SK-N-SH treated with all-trans-retinoic acid at 6 μM for 48 hours (cell line): ENCODE data around the gene LIG1.

Source experiments
- ATAC-seq: fragments of 200-7000 bp; cut with Tn5 transposase; 3 replicates; pipeline ENCODE4 v1.9.1; 2020; ENCODE audit warnings: mild to moderate bottlenecking, moderate library complexity
- ARNTL ChIP-seq: fragments of 450-650 bp; formaldehyde crosslinking; IDR thresholded peaks from 2 replicates; pipeline ENCODE4 v1.5.0; 2020; ENCODE audit warnings: low read depth, mild to moderate bottlenecking, moderate library complexity, borderline replicate concordance
- BACH2 ChIP-seq: fragments of 250-450 bp; sonication (Bioruptor Pico); IDR thresholded peaks from 2 replicates; pipeline ENCODE4 v1.9.0; 2021; ENCODE audit warnings: mild to moderate bottlenecking, borderline replicate concordance
- CSDC2 ChIP-seq: fragments of 250-450 bp; sonication (Bioruptor Pico); IDR thresholded peaks from 2 replicates; pipeline ENCODE4 v1.5.0; 2020; ENCODE audit warnings: mild to moderate bottlenecking, moderate library complexity
- ESRRG ChIP-seq: fragments of 250-450 bp; sonication (Bioruptor Pico); IDR thresholded peaks from 2 replicates; pipeline ENCODE4 v1.6.1; 2021; ENCODE audit warnings: mild to moderate bottlenecking
- GLIS3 ChIP-seq: fragments of 250-450 bp; sonication (Bioruptor Pico); IDR thresholded peaks from 2 replicates; pipeline ENCODE4 v1.5.0; 2020; ENCODE audit warnings: mild to moderate bottlenecking, moderate library complexity
- ISL1 ChIP-seq: fragments of 250-450 bp; sonication (Bioruptor Pico); IDR thresholded peaks from 2 replicates; pipeline ENCODE4 v2.1.2; 2022; ENCODE audit warnings: mild to moderate bottlenecking, moderate library complexity
- OSR1 ChIP-seq: fragments of 250-450 bp; sonication (Bioruptor Pico); IDR thresholded peaks from 2 replicates; pipeline ENCODE4 v1.8.0; 2022; ENCODE audit warnings: moderate library complexity, mild to moderate bottlenecking, inconsistent platforms
- PPARA ChIP-seq: fragments of 250-450 bp; sonication (Bioruptor Pico); IDR thresholded peaks from 2 replicates; pipeline ENCODE4 v1.5.0; 2020; ENCODE audit warnings: mild to moderate bottlenecking, borderline replicate concordance
- RARB ChIP-seq: fragments of 250-450 bp; sonication (Bioruptor Pico); IDR thresholded peaks from 2 replicates; pipeline ENCODE4 v1.8.0; 2021; ENCODE audit warnings: mild to moderate bottlenecking, moderate library complexity
- SNAI2 ChIP-seq: fragments of 250-450 bp; sonication (Bioruptor Pico); IDR thresholded peaks from 2 replicates; pipeline ENCODE4 v1.5.0; 2020; ENCODE audit warnings: mild to moderate bottlenecking, moderate library complexity
- TCF4 ChIP-seq: fragments of 250-450 bp; sonication (Bioruptor Pico); IDR thresholded peaks from 2 replicates; pipeline ENCODE4 v1.8.0; 2021; ENCODE audit warnings: mild to moderate bottlenecking, moderate library complexity, borderline replicate concordance
- TOX ChIP-seq: fragments of 250-450 bp; sonication (Bioruptor Pico); IDR thresholded peaks from 2 replicates; pipeline ENCODE4 v1.8.0; 2021; ENCODE audit warnings: mild to moderate bottlenecking, moderate library complexity, borderline replicate concordance
- ZC3H10 ChIP-seq: fragments of 250-450 bp; sonication (Bioruptor Pico); IDR thresholded peaks from 2 replicates; pipeline ENCODE4 v1.5.1; 2021; ENCODE audit warnings: mild to moderate bottlenecking, moderate library complexity
- ZFP30 ChIP-seq: fragments of 450-650 bp; formaldehyde crosslinking; IDR thresholded peaks from 2 replicates; pipeline ENCODE4 v1.5.0; 2022; ENCODE audit warnings: mild to moderate bottlenecking, moderate library complexity
- ZNF565 ChIP-seq: fragments of 450-650 bp; formaldehyde crosslinking; conservative IDR thresholded peaks from 2 replicates; pipeline ENCODE4 v1.5.0; 2020; ENCODE audit warnings: low read depth, mild to moderate bottlenecking, moderate library complexity
- ZNF70 ChIP-seq: fragments of 450-650 bp; formaldehyde crosslinking; IDR thresholded peaks from 2 replicates; pipeline ENCODE4 v1.5.0; 2020; ENCODE audit warnings: mild to moderate bottlenecking, moderate library complexity
- ZNF8 ChIP-seq: fragments of 450-650 bp; formaldehyde crosslinking; IDR thresholded peaks from 2 replicates; pipeline ENCODE4 v1.5.0; 2020; ENCODE audit warnings: mild to moderate bottlenecking, moderate library complexity
- TF ChIP-seq, protein P1 (sequence below): fragments of 250-450 bp; sonication (Bioruptor Pico); IDR thresholded peaks from 2 replicates; pipeline ENCODE4 v1.8.0; 2020; ENCODE audit warnings: mild to moderate bottlenecking, moderate library complexity, borderline replicate concordance
- TF ChIP-seq, protein P2 (sequence below): fragments of 250-450 bp; sonication (Bioruptor Pico); IDR thresholded peaks from 2 replicates; pipeline ENCODE4 v1.5.1; 2020; ENCODE audit warnings: low read depth, mild to moderate bottlenecking, moderate library complexity
- TF ChIP-seq, protein P3 (sequence below): fragments of 250-450 bp; sonication (Bioruptor Pico); IDR thresholded peaks from 2 replicates; pipeline ENCODE4 v1.8.0; 2021; ENCODE audit warnings: low read depth, mild to moderate bottlenecking, moderate library complexity, borderline replicate concordance
- TF ChIP-seq, protein P4 (sequence below): fragments of 250-450 bp; sonication (Bioruptor Pico); IDR thresholded peaks from 2 replicates; pipeline ENCODE4 v1.5.0; 2020; ENCODE audit warnings: mild to moderate bottlenecking, moderate library complexity

The LIG1 gene

DNA sequence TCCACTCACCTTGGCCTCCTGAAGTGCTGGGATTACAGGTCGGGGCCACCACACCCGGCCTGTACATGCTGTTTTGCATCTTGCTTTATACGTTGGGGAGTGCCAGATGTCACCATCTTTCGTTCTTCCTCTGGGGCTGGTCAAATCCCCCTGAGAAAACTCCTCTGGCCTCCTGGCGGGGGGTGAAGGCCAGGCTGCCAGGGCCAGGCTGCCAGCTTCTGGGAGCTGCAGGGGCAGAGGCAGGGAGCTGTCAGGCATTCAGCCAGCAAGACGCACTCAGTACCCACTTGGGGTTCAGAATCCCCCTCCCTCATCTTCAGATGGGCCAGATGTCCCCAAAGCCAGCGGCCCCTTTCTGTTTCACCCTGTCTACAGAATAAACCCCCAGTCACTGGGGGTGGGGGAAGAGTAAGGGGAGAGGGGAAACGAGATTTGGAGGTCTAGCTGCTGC lies 16.4 kb upstream of the LIG1 start:
- ATAC-seq = no peak
- TF ChIP-seq, protein P1, sequence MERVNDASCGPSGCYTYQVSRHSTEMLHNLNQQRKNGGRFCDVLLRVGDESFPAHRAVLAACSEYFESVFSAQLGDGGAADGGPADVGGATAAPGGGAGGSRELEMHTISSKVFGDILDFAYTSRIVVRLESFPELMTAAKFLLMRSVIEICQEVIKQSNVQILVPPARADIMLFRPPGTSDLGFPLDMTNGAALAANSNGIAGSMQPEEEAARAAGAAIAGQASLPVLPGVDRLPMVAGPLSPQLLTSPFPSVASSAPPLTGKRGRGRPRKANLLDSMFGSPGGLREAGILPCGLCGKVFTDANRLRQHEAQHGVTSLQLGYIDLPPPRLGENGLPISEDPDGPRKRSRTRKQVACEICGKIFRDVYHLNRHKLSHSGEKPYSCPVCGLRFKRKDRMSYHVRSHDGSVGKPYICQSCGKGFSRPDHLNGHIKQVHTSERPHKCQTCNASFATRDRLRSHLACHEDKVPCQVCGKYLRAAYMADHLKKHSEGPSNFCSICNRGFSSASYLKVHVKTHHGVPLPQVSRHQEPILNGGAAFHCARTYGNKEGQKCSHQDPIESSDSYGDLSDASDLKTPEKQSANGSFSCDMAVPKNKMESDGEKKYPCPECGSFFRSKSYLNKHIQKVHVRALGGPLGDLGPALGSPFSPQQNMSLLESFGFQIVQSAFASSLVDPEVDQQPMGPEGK (CRISPR knock-in tag) = no peak
- no peak for TF ChIP-seq ZNF8 (CRISPR knock-in tag)
- TF ChIP-seq, protein P2, sequence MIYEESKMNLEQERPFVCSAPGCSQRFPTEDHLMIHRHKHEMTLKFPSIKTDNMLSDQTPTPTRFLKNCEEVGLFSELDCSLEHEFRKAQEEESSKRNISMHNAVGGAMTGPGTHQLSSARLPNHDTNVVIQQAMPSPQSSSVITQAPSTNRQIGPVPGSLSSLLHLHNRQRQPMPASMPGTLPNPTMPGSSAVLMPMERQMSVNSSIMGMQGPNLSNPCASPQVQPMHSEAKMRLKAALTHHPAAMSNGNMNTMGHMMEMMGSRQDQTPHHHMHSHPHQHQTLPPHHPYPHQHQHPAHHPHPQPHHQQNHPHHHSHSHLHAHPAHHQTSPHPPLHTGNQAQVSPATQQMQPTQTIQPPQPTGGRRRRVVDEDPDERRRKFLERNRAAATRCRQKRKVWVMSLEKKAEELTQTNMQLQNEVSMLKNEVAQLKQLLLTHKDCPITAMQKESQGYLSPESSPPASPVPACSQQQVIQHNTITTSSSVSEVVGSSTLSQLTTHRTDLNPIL (CRISPR knock-in tag) = no peak
- TF ChIP-seq ZFP30 (CRISPR knock-in tag) = no peak
- no peak for TF ChIP-seq ZNF70 (CRISPR knock-in tag)
- no peak for TF ChIP-seq ZNF565 (CRISPR knock-in tag)
- no peak for TF ChIP-seq ZC3H10 (CRISPR knock-in tag)
- TF ChIP-seq RARB = no peak
- TF ChIP-seq GLIS3 (CRISPR knock-in tag) = no peak
- no peak for TF ChIP-seq TCF4 (CRISPR knock-in tag)

DNA sequence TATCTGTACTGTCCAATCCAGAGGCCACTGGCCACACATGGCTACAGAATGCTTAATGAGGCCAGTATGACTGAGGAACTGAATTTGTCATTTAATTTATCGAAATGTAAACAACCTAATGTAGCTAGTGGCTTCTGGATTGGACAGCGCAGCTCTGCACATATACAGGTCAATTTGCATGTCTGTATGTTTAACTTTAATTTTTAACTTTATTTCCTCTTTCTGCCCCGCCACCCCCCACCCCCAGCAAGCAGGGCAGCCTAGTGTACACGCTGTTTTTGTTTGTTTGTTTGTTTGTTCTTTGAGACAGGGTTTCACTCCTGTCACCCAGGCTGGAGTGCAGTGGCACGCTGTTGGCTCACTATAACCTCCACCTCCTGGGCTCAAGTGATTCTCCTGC lies 15.9 kb upstream of the LIG1 start:
- TF ChIP-seq ZNF70 (CRISPR knock-in tag) = no peak
- no peak for TF ChIP-seq ISL1
- no peak for TF ChIP-seq BACH2
- no peak for TF ChIP-seq ZNF565 (CRISPR knock-in tag)
- no peak for TF ChIP-seq ARNTL (CRISPR knock-in tag)
- TF ChIP-seq, protein P3, sequence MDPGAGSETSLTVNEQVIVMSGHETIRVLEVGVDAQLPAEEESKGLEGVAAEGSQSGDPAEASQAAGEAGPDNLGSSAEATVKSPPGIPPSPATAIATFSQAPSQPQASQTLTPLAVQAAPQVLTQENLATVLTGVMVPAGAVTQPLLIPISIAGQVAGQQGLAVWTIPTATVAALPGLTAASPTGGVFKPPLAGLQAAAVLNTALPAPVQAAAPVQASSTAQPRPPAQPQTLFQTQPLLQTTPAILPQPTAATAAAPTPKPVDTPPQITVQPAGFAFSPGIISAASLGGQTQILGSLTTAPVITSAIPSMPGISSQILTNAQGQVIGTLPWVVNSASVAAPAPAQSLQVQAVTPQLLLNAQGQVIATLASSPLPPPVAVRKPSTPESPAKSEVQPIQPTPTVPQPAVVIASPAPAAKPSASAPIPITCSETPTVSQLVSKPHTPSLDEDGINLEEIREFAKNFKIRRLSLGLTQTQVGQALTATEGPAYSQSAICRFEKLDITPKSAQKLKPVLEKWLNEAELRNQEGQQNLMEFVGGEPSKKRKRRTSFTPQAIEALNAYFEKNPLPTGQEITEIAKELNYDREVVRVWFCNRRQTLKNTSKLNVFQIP = no peak
- TF ChIP-seq, protein P1 (CRISPR knock-in tag) = no peak
- TF ChIP-seq CSDC2 (CRISPR knock-in tag) = no peak
- no peak for TF ChIP-seq ZC3H10 (CRISPR knock-in tag)
- no peak for TF ChIP-seq ZNF8 (CRISPR knock-in tag)
- TF ChIP-seq TOX = no peak
- no peak for TF ChIP-seq PPARA (CRISPR knock-in tag)
- TF ChIP-seq, protein P4, sequence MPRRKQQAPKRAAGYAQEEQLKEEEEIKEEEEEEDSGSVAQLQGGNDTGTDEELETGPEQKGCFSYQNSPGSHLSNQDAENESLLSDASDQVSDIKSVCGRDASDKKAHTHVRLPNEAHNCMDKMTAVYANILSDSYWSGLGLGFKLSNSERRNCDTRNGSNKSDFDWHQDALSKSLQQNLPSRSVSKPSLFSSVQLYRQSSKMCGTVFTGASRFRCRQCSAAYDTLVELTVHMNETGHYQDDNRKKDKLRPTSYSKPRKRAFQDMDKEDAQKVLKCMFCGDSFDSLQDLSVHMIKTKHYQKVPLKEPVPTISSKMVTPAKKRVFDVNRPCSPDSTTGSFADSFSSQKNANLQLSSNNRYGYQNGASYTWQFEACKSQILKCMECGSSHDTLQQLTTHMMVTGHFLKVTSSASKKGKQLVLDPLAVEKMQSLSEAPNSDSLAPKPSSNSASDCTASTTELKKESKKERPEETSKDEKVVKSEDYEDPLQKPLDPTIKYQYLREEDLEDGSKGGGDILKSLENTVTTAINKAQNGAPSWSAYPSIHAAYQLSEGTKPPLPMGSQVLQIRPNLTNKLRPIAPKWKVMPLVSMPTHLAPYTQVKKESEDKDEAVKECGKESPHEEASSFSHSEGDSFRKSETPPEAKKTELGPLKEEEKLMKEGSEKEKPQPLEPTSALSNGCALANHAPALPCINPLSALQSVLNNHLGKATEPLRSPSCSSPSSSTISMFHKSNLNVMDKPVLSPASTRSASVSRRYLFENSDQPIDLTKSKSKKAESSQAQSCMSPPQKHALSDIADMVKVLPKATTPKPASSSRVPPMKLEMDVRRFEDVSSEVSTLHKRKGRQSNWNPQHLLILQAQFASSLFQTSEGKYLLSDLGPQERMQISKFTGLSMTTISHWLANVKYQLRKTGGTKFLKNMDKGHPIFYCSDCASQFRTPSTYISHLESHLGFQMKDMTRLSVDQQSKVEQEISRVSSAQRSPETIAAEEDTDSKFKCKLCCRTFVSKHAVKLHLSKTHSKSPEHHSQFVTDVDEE (CRISPR knock-in tag) = no peak
- TF ChIP-seq SNAI2 (CRISPR knock-in tag) = no peak
- no peak for TF ChIP-seq OSR1
- TF ChIP-seq, protein P2 (CRISPR knock-in tag) = no peak
- TF ChIP-seq ESRRG = no peak
- ATAC-seq = no peak
